ENCODE data around the gene HOXD3. TPM values are rescaled to one million over a fixed set of nuclear protein-coding genes. Genes with fewer than 3 reads are reported as not detected.

HOXD3 gene
- polyA plus RNA-seq, 1 donor (not counting 4 experiments of a cell fraction or from before 2014, with no cell fraction given) = not detected

- no peak overlapping the region for H3K4me3 ChIP-seq (ENCODE audit: control insufficient read depth in 2 of 3, extremely low read depth in 1 of 3, insufficient read depth in 2 of 3, low read depth in 1 of 3, low read length in 3 of 3)
- H3K27me3 ChIP-seq (ENCODE audit: control insufficient read depth, extremely low read depth, insufficient read depth, low read length) = peaks cover 94% of the 10 kb centered on the region
- FAIRE-seq = no peak
- no peaks in the 10 kb centered on the region for H3K36me3 ChIP-seq (ENCODE audit: control insufficient read depth in 2 of 2, extremely low read depth in 1 of 2, insufficient read depth in 2 of 2, low read length in 2 of 2)
- no peak for DNase-seq (ENCODE audit: low read depth, low spot score)
- dilution Hi-C loops (cut with MboI; ENCODE audit: extremely low pct_ligation_motif_present, low sequenced_read_pairs) = no loop called here
- no peaks in the 10 kb centered on the region for H3K9me1 ChIP-seq (ENCODE audit: control insufficient read depth, extremely low read depth, insufficient read depth, low read length)
- H3K27ac ChIP-seq (ENCODE audit: control insufficient read depth, insufficient read depth, low read length) = no peak overlapping the region
- H2AFZ ChIP-seq (ENCODE audit: control insufficient read depth, low read length) = no peak overlapping the region
- no peak overlapping the region for H3K9ac ChIP-seq (ENCODE audit: control insufficient read depth, extremely low read depth, insufficient read depth, low read length)
- H4K20me1 ChIP-seq (ENCODE audit: control insufficient read depth, extremely low read depth, insufficient read depth, low read length) = no peaks in the 10 kb centered on the region
- H3K9me3 ChIP-seq (ENCODE audit: control insufficient read depth, low read depth, low read length) = peaks cover 4% of the 10 kb centered on the region
- TF ChIP-seq EZH2 (IDR thresholded peaks at IDR 0.05; ENCODE audit: low read length) (no peak), CTCF (optimal IDR thresholded peaks at IDR 0.05 in 1 of 3, IDR thresholded peaks at IDR 0.05 in 1 of 3, conservative IDR thresholded peaks at IDR 0.05 in 1 of 3; ENCODE audit: extremely low read depth in 1 of 3, insufficient read depth in 2 of 3, low read length in 3 of 3) (no peak)
- H3K79me2 ChIP-seq (ENCODE audit: control insufficient read depth, insufficient read depth, low read length) = no peaks in the 10 kb centered on the region
- H3K4me1 ChIP-seq (ENCODE audit: control insufficient read depth, extremely low read depth, insufficient read depth, low read length) = no peaks in the 10 kb centered on the region
- H3K4me2 ChIP-seq (ENCODE audit: control insufficient read depth, extremely low read depth, insufficient read depth, low read depth, low read length) = no peak overlapping the region
Measured at GRCh38 chr2:176134035-176134434, 23.1 kb upstream of the HOXD3 start.

- TF ChIP-seq CTCF (optimal IDR thresholded peaks at IDR 0.05 in 1 of 3, IDR thresholded peaks at IDR 0.05 in 1 of 3, conservative IDR thresholded peaks at IDR 0.05 in 1 of 3; ENCODE audit: extremely low read depth in 1 of 3, insufficient read depth in 2 of 3, low read length in 3 of 3) (no peak), EZH2 (IDR thresholded peaks at IDR 0.05; ENCODE audit: low read length) (no peak)
- H3K9me3 ChIP-seq (ENCODE audit: control insufficient read depth, low read depth, low read length) = peaks cover 8% of the 10 kb centered on the region
- peaks cover 92% of the 10 kb centered on the region for H3K27me3 ChIP-seq (ENCODE audit: control insufficient read depth, extremely low read depth, insufficient read depth, low read length)
- dilution Hi-C loops (cut with MboI; ENCODE audit: extremely low pct_ligation_motif_present, low sequenced_read_pairs) = no loop called here
- H3K36me3 ChIP-seq (ENCODE audit: control insufficient read depth in 2 of 2, extremely low read depth in 1 of 2, insufficient read depth in 2 of 2, low read length in 2 of 2) = no peaks in the 10 kb centered on the region
- no peak overlapping the region for H2AFZ ChIP-seq (ENCODE audit: control insufficient read depth, low read length)
- FAIRE-seq = no peak
- no peak for DNase-seq (ENCODE audit: low read depth, low spot score)
- no peak overlapping the region for H3K4me2 ChIP-seq (ENCODE audit: control insufficient read depth, extremely low read depth, insufficient read depth, low read depth, low read length)
- no peaks in the 10 kb centered on the region for H4K20me1 ChIP-seq (ENCODE audit: control insufficient read depth, extremely low read depth, insufficient read depth, low read length)
- no peak overlapping the region for H3K9ac ChIP-seq (ENCODE audit: control insufficient read depth, extremely low read depth, insufficient read depth, low read length)
- no peak overlapping the region for H3K4me3 ChIP-seq (ENCODE audit: control insufficient read depth in 2 of 3, extremely low read depth in 1 of 3, insufficient read depth in 2 of 3, low read depth in 1 of 3, low read length in 3 of 3)
- H3K27ac ChIP-seq (ENCODE audit: control insufficient read depth, insufficient read depth, low read length) = no peak overlapping the region
- no peaks in the 10 kb centered on the region for H3K9me1 ChIP-seq (ENCODE audit: control insufficient read depth, extremely low read depth, insufficient read depth, low read length)
- H3K4me1 ChIP-seq (ENCODE audit: control insufficient read depth, extremely low read depth, insufficient read depth, low read length) = no peaks in the 10 kb centered on the region
- H3K79me2 ChIP-seq (ENCODE audit: control insufficient read depth, insufficient read depth, low read length) = no peaks in the 10 kb centered on the region
Measured at GRCh38 chr2:176135035-176135440, 22.1 kb upstream of the HOXD3 start.

All from keratinocyte (primary cell).